Osteoblast (primary cell): ENCODE measurements around the gene SEZ6. TPM values are rescaled to one million over a fixed set of nuclear protein-coding genes. Genes with fewer than 3 reads are reported as not detected.

ENCODE experiments used
- DNase-seq: peaks from one replicate; pipeline ENCODE4 v3.0.0; 2011; ENCODE audit warnings: low spot score, mixed read lengths; ENCODE audit not compliant: insufficient read length; ENCODE audit errors: missing footprints
- H2AFZ ChIP-seq: 2 replicates; pipeline ENCODE4 v1.6.0; 2011; ENCODE audit warnings: mild to moderate bottlenecking, low read length
- H3K27ac ChIP-seq: 2 replicates; pipeline ENCODE4 v1.5.1; 2011; ENCODE audit warnings: mild to moderate bottlenecking, low read depth, low read length, moderate library complexity
- H3K27me3 ChIP-seq: 2 replicates; pipeline ENCODE4 v1.6.0; 2012; ENCODE audit warnings: mild to moderate bottlenecking, control low read depth, inconsistent platforms, low read length, moderate library complexity; ENCODE audit not compliant: insufficient read depth
- H3K36me3 ChIP-seq: 2 replicates; pipeline ENCODE4 v1.5.1; 2011; ENCODE audit warnings: mild to moderate bottlenecking, low read length, control low read depth, moderate library complexity; ENCODE audit not compliant: insufficient read depth
- H3K4me1 ChIP-seq: 2 replicates; pipeline ENCODE4 v1.5.1; 2011; ENCODE audit warnings: mild to moderate bottlenecking, low read length, control low read depth, moderate library complexity; ENCODE audit not compliant: insufficient read depth
- H3K4me2 ChIP-seq: 2 replicates; pipeline ENCODE4 v1.6.0; 2011; ENCODE audit warnings: mild to moderate bottlenecking, low read length; ENCODE audit not compliant: insufficient read depth
- H3K4me3 ChIP-seq: fragments of 200-600 bp; sonication (generic); 3 replicates; pipeline ENCODE4 v1.5.1; 2012; ENCODE audit warnings: mild to moderate bottlenecking, low read length, inconsistent platforms; ENCODE audit not compliant: insufficient read depth
- H3K79me2 ChIP-seq: 2 replicates; pipeline ENCODE4 v1.6.0; 2012; ENCODE audit warnings: mild to moderate bottlenecking, low read length, control low read depth, inconsistent platforms; ENCODE audit not compliant: insufficient read depth
- H3K9me3 ChIP-seq: 2 replicates; pipeline ENCODE4 v1.5.1; 2011; ENCODE audit warnings: low read depth, low read length, control low read depth
- H4K20me1 ChIP-seq: 2 replicates; pipeline ENCODE4 v1.6.0; 2012; ENCODE audit warnings: mild to moderate bottlenecking, low read length, control low read depth; ENCODE audit not compliant: insufficient read depth
- total RNA-seq: library from RNA; depleted of rRNA; stranded (reverse); fragments of >200 nt; gene quantifications from 2 replicates; pipeline ENCODE4 v1.2.3, GENCODE V29; 2012
- TF ChIP-seq, protein P1 (sequence below): IDR thresholded peaks from 2 replicates; pipeline ENCODE4 v1.5.1; 2011; ENCODE audit warnings: mild to moderate bottlenecking, low read depth, low read length, moderate library complexity; ENCODE audit errors: extremely low read depth

SEZ6 gene
- total RNA-seq, 1 donor = not detected

GRCh38 chr17:29034510-29034909, 28.7 kb upstream of the SEZ6 start:
- Histone ChIP-seq H3K27ac (no peak overlapping the region), H3K4me1 (no peaks in the 10 kb centered on the region), H3K9me3 (peaks cover 8% of the 10 kb centered on the region), H3K4me3 (no peak overlapping the region), H4K20me1 (no peaks in the 10 kb centered on the region), H3K27me3 (peaks cover 85% of the 10 kb centered on the region), H3K4me2 (no peak overlapping the region), H3K79me2 (no peaks in the 10 kb centered on the region), H2AFZ (no peak overlapping the region), H3K36me3 (no peaks in the 10 kb centered on the region)
- DNase-seq = no peak
- TF ChIP-seq, protein P1, sequence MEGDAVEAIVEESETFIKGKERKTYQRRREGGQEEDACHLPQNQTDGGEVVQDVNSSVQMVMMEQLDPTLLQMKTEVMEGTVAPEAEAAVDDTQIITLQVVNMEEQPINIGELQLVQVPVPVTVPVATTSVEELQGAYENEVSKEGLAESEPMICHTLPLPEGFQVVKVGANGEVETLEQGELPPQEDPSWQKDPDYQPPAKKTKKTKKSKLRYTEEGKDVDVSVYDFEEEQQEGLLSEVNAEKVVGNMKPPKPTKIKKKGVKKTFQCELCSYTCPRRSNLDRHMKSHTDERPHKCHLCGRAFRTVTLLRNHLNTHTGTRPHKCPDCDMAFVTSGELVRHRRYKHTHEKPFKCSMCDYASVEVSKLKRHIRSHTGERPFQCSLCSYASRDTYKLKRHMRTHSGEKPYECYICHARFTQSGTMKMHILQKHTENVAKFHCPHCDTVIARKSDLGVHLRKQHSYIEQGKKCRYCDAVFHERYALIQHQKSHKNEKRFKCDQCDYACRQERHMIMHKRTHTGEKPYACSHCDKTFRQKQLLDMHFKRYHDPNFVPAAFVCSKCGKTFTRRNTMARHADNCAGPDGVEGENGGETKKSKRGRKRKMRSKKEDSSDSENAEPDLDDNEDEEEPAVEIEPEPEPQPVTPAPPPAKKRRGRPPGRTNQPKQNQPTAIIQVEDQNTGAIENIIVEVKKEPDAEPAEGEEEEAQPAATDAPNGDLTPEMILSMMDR = no peak

DNA sequence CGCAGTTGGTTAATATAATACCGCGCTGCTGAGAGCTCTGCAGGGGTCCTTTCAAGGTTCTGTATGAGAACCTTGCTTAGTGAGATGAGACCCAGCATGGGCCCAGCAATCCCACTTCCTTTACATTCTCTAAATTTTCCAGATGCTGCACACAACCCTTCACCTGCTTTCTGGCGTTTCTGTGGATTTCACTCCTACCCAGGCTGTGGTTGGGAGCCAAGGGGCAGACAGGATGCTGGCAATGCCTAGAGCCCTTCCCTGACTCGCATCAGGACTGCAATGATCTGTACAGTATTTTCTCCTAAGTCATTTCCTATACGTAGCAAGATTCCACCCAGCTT, 27.0 kb upstream of the SEZ6 start:
- Histone ChIP-seq H3K4me1 (no peaks in the 10 kb centered on the region), H3K4me3 (no peak overlapping the region), H2AFZ (no peak overlapping the region), H3K27ac (no peak overlapping the region), H3K9me3 (peaks cover 8% of the 10 kb centered on the region), H3K4me2 (no peak overlapping the region), H3K79me2 (no peaks in the 10 kb centered on the region), H4K20me1 (no peaks in the 10 kb centered on the region), H3K27me3 (peaks cover 82% of the 10 kb centered on the region), H3K36me3 (no peaks in the 10 kb centered on the region)
- TF ChIP-seq, protein P1 = no peak
- no peak for DNase-seq

GRCh38 chr17:29032013-29032856, 26.4 kb upstream of the SEZ6 start:
- H3K4me1 ChIP-seq = no peaks in the 10 kb centered on the region
- H3K9me3 ChIP-seq = peaks cover 8% of the 10 kb centered on the region
- H3K27me3 ChIP-seq = peaks cover 82% of the 10 kb centered on the region

GRCh38 chr17:29031488-29031887, 25.7 kb upstream of the SEZ6 start:
- TF ChIP-seq, protein P1 = no peak
- Histone ChIP-seq H3K4me1 (no peaks in the 10 kb centered on the region), H2AFZ (no peak overlapping the region), H3K27ac (no peak overlapping the region), H3K79me2 (no peaks in the 10 kb centered on the region), H3K27me3 (peaks cover 81% of the 10 kb centered on the region), H4K20me1 (no peaks in the 10 kb centered on the region), H3K9me3 (peaks cover 8% of the 10 kb centered on the region), H3K4me2 (no peak overlapping the region), H3K36me3 (no peaks in the 10 kb centered on the region), H3K4me3 (no peak overlapping the region)
- no peak for DNase-seq

More at GRCh38 chr17:29032013-29032856, 26.4 kb upstream of the SEZ6 start:
- Histone ChIP-seq H3K79me2 (no peaks in the 10 kb centered on the region), H3K27ac (no peak overlapping the region), H3K4me3 (no peak overlapping the region), H2AFZ (no peak overlapping the region), H3K4me2 (no peak overlapping the region), H4K20me1 (no peaks in the 10 kb centered on the region), H3K36me3 (no peaks in the 10 kb centered on the region)
- DNase-seq = no peak
- TF ChIP-seq, protein P1 = no peak
